ENCODE results near the gene ARHGAP21.

DNA sequence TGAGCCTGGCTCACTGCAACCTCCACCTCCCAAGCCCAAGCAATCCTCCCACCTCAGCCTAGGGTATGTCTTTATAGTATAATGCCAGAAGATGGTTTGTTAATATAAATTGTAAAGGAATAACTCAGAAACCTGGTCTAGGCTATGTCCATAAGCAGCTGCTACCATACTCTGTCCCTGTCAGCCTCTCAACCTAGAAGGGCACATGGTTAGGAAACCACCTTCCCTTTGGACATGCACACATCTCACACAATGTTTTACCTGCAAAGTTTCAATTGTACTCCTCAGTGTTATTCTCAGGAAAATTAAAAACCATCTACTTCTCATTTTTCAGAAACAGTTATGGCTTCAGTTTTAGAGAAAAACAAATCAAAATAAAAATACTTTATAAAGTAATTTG, 40.1 kb downstream of the ARHGAP21 start:
- TF ChIP-seq POLR2AphosphoS5 (IDR thresholded peaks at IDR 0.05) (no peak), EP300 (IDR thresholded peaks at IDR 0.05) (no peak), POLR2A (IDR thresholded peaks at IDR 0.05) (no peak)
- TF ChIP-seq, protein P1, sequence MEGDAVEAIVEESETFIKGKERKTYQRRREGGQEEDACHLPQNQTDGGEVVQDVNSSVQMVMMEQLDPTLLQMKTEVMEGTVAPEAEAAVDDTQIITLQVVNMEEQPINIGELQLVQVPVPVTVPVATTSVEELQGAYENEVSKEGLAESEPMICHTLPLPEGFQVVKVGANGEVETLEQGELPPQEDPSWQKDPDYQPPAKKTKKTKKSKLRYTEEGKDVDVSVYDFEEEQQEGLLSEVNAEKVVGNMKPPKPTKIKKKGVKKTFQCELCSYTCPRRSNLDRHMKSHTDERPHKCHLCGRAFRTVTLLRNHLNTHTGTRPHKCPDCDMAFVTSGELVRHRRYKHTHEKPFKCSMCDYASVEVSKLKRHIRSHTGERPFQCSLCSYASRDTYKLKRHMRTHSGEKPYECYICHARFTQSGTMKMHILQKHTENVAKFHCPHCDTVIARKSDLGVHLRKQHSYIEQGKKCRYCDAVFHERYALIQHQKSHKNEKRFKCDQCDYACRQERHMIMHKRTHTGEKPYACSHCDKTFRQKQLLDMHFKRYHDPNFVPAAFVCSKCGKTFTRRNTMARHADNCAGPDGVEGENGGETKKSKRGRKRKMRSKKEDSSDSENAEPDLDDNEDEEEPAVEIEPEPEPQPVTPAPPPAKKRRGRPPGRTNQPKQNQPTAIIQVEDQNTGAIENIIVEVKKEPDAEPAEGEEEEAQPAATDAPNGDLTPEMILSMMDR (IDR thresholded peaks at IDR 0.05): no peak
